Measurements from ENCODE around the gene DNAH2. TPM values are rescaled to one million over a fixed set of nuclear protein-coding genes. Genes with fewer than 3 reads are reported as not detected.

Gene DNAH2
- total and polyA plus RNA-seq, 2 of the 4 experiments (the other 2 are of a cell fraction): under 0.01 to 0.02 TPM

GRCh38 chr17:7818026-7818425 lies 100.5 kb downstream of the DNAH2 start:
- no TSS peak for BruUV-seq (replicated peaks)
- H3K18ac ChIP-seq (ENCODE audit: low read depth, low read length): no peak overlapping the region
- no peak overlapping the region for H3K27ac ChIP-seq (ENCODE audit: insufficient read depth, low read length)
- TF ChIP-seq RAD21 (IDR thresholded peaks at IDR 0.05; ENCODE audit: low read length) (no peak), SMC3 (IDR thresholded peaks at IDR 0.05; ENCODE audit: low read depth, low read length) (no peak), CHD1 (IDR thresholded peaks at IDR 0.05; ENCODE audit: low read depth, low read length) (no peak), NFE2L2 (IDR thresholded peaks at IDR 0.05; ENCODE audit: low read depth, low read length) (no peak), RFX5 (IDR thresholded peaks at IDR 0.05; ENCODE audit: low read depth, low read length) (no peak), RCOR1 (IDR thresholded peaks at IDR 0.05; ENCODE audit: insufficient replicate concordance, low read length) (no peak), MAZ (IDR thresholded peaks at IDR 0.05; ENCODE audit: borderline replicate concordance, low read depth, low read length) (no peak)
- intact Hi-C loops (cut with micrococcal nuclease) (no loop called here), dilution Hi-C loops (cut with HindIII; ENCODE audit: low sequenced_read_pairs, unreplicated experiment) (no loop called here), in situ Hi-C loops (cut with MboI; ENCODE audit: low sequenced_read_pairs) (no loop called here)
- H2BK20ac ChIP-seq (ENCODE audit: low read depth, low read length): no peak overlapping the region
- H3K9me3 ChIP-seq (ENCODE audit: control insufficient read depth, insufficient read depth, low read length): no peaks in the 10 kb centered on the region
- WGBS, 2 experiments (ENCODE audit: extremely low coverage in 2 of 2, insufficient read length in 1 of 2): no CpG with 5 or more reads among the region's 10 CpGs
- H3K9ac ChIP-seq (ENCODE audit: low read depth, low read length): no peak overlapping the region
- H2BK120ac ChIP-seq (ENCODE audit: low read depth, low read length): no peak overlapping the region
- ATAC-seq (ENCODE audit: low read depth) (no peak), DNase-seq (no peak)
- no peak overlapping the region for H2AK9ac ChIP-seq (replicated peaks; ENCODE audit: low read depth, low read length, poor library complexity)
- no peaks in the 10 kb centered on the region for H3K79me1 ChIP-seq (ENCODE audit: low read depth in 1 of 2, low read length in 2 of 2)
- ChIA-PET POLR2A (ENCODE audit: unreplicated experiment) (no interaction called here), CTCF (interaction anchor here (1.8 kb wide), 1 partner anchor 75 kb away, joined by 5 read pairs; no protein-coding TSS in a partner anchor)
- H4K20me1 ChIP-seq (ENCODE audit: insufficient read depth, low read length): no peaks in the 10 kb centered on the region; the same call in none of the 2 replicates
- no peak overlapping the region for H2AK5ac ChIP-seq (ENCODE audit: low read depth, low read length)
- peaks cover 49% of the 10 kb centered on the region for H3K27me3 ChIP-seq (ENCODE audit: control insufficient read depth, insufficient read depth, low read length)
- H2AFZ ChIP-seq (replicated peaks; ENCODE audit: low read length, poor library complexity): peak overlapping the region; percentile 32
- H2BK15ac ChIP-seq (ENCODE audit: low read depth, low read length): no peak overlapping the region
- H2BK5ac ChIP-seq (ENCODE audit: low read depth, low read length, poor library complexity, severe bottlenecking): no peak overlapping the region
- H4K91ac ChIP-seq (ENCODE audit: insufficient read depth, low read depth, low read length): no peak overlapping the region
- no peak overlapping the region for H3K56ac ChIP-seq (ENCODE audit: extremely low read depth, insufficient read depth, low read length)
- H3K4me2 ChIP-seq (ENCODE audit: low read depth, low read length): no peak overlapping the region
- H4K5ac ChIP-seq (ENCODE audit: low read depth, low read length): no peak overlapping the region
- H3K23ac ChIP-seq (ENCODE audit: low read depth, low read length): no peak overlapping the region
- H3K4me3 ChIP-seq (ENCODE audit: insufficient read depth, low read depth, low read length): no peak overlapping the region
- no peaks in the 10 kb centered on the region for H3K36me3 ChIP-seq (ENCODE audit: control insufficient read depth, insufficient read depth, low read length)
- no peaks in the 10 kb centered on the region for H3K9me1 ChIP-seq (ENCODE audit: insufficient read depth, low read length)
- no peak overlapping the region for H3K4ac ChIP-seq (ENCODE audit: low read depth, low read length)
- no peak overlapping the region for H3K14ac ChIP-seq (replicated peaks; ENCODE audit: low read depth, low read length)
- H3K4me1 ChIP-seq (ENCODE audit: control insufficient read depth, insufficient read depth, low read length): no peaks in the 10 kb centered on the region
- no peak overlapping the region for H4K8ac ChIP-seq (ENCODE audit: low read depth in 2 of 2, low read length in 2 of 2)
